OCI-LY7 (cell line): Measurements from ENCODE around the gene ZDHHC4. TPM values are rescaled to one million over a fixed set of nuclear protein-coding genes. Genes with fewer than 3 reads are reported as not detected.

Experiments used
- BruUV-seq: library from RNA; stranded (reverse); fragments of 400-500 nt; replicated peaks from 2 replicates; lab custom pipeline; 2021; lab: Mats Ljungman, UMichigan
- CTCF ChIA-PET: fragments of 300-600 bp; sonication (Branson Sonifier 250); formaldehyde crosslinking; loops from one replicate; lab custom pipeline; 2022; ENCODE audit warnings: antibody characterized with exemption; ENCODE audit not compliant: unreplicated experiment; lab: Charles Lee
- POLR2A ChIA-PET: fragments of 300-600 bp; sonication (Branson Sonifier 250); formaldehyde crosslinking; loops from one replicate; lab custom pipeline; 2022; ENCODE audit warnings: antibody characterized with exemption; lab: Charles Lee
- DNase-seq: peaks from one replicate; pipeline ENCODE4 v3.0.0-alpha.2; 2015; ENCODE audit warnings: low spot score
- H2AFZ ChIP-seq: fragments of 200-600 bp; sonication (generic), shearing (Covaris generic); 2 replicates; pipeline ENCODE4 v1.6.1; 2014; ENCODE audit warnings: mild to moderate bottlenecking, antibody characterized with exemption, low read length, moderate library complexity
- H3K27ac ChIP-seq: fragments of 200-600 bp; sonication (generic); 2 replicates; pipeline ENCODE4 v1.5.1; 2014; ENCODE audit warnings: mixed run types, low read depth, mild to moderate bottlenecking, moderate library complexity, low read length, inconsistent platforms; ENCODE audit not compliant: poor library complexity, severe bottlenecking
- H3K36me3 ChIP-seq: fragments of 200-600 bp; sonication (generic); 2 replicates; pipeline ENCODE4 v1.6.1; 2014; ENCODE audit warnings: mild to moderate bottlenecking, antibody characterized with exemption, low read length, moderate library complexity, mixed read lengths; ENCODE audit not compliant: insufficient read depth
- H3K4me1 ChIP-seq: fragments of 200-600 bp; sonication (generic); 2 replicates; pipeline ENCODE4 v1.5.1; 2014; ENCODE audit warnings: mild to moderate bottlenecking, low read length; ENCODE audit not compliant: insufficient read depth, poor library complexity, severe bottlenecking
- H3K4me2 ChIP-seq: fragments of 200-600 bp; sonication (generic); 2 replicates; pipeline ENCODE4 v1.6.1; 2014; ENCODE audit warnings: mild to moderate bottlenecking, low read length
- H3K4me3 ChIP-seq: fragments of 200-600 bp; sonication (generic); 2 replicates; pipeline ENCODE4 v1.5.1; 2014; ENCODE audit warnings: mild to moderate bottlenecking, low read depth, low read length; ENCODE audit not compliant: poor library complexity, severe bottlenecking
- H3K79me2 ChIP-seq: fragments of 200-600 bp; sonication (generic); 2 replicates; pipeline ENCODE4 v1.6.1; 2016; ENCODE audit warnings: low read depth, mild to moderate bottlenecking, low read length, moderate library complexity, mixed read lengths; ENCODE audit not compliant: insufficient read depth
- H3K9me2 ChIP-seq: fragments of 200-600 bp; sonication (generic); 2 replicates; pipeline ENCODE4 v1.6.1; 2016; ENCODE audit warnings: mild to moderate bottlenecking, low read length, mixed read lengths; ENCODE audit not compliant: insufficient read depth
- H3K9me3 ChIP-seq: fragments of 200-600 bp; sonication (generic); 2 replicates; pipeline ENCODE4 v1.6.1; 2014; ENCODE audit warnings: mild to moderate bottlenecking, mixed run types, low read length, mixed read lengths
- H4K20me1 ChIP-seq: fragments of 200-600 bp; sonication (generic); 2 replicates; pipeline ENCODE4 v1.6.1; 2014; ENCODE audit warnings: mild to moderate bottlenecking, antibody characterized with exemption, low read length, moderate library complexity, mixed read lengths; ENCODE audit not compliant: insufficient read depth
- CTCF ChIP-seq: fragments of 200-600 bp; sonication (generic); conservative IDR thresholded peaks from 2 replicates; pipeline ENCODE4 v1.5.1; 2014; ENCODE audit warnings: mild to moderate bottlenecking, antibody characterized with exemption, low read length, moderate library complexity, mixed read lengths
- EZH2phosphoT487 ChIP-seq: fragments of 200-600 bp; sonication (generic); IDR thresholded peaks from 2 replicates; pipeline ENCODE4 v1.6.1; 2018; ENCODE audit warnings: low read depth, borderline replicate concordance, mild to moderate bottlenecking, mixed run types, antibody characterized with exemption, low read length, moderate library complexity, mixed read lengths
- intact Hi-C: fragments of 100-400 bp; cut with micrococcal nuclease; formaldehyde crosslinking; loops from one replicate; pipeline ENCODE4 v1.10.0; 2022; ENCODE audit not compliant: unreplicated experiment
- total RNA-seq, 2 experiments: library from RNA; depleted of rRNA in 1 of 2; stranded (reverse); fragments of >200 nt in 1 of 2; shearing (Covaris generic) in 1 of 2; gene quantifications; 2 replicates each; pipeline ENCODE4 v1.2.3, GENCODE V29; 2014 to 2022

ZDHHC4 gene
- total RNA-seq, 2 experiments from 2014 or later = 76.4 to 92.7 TPM

DNA sequence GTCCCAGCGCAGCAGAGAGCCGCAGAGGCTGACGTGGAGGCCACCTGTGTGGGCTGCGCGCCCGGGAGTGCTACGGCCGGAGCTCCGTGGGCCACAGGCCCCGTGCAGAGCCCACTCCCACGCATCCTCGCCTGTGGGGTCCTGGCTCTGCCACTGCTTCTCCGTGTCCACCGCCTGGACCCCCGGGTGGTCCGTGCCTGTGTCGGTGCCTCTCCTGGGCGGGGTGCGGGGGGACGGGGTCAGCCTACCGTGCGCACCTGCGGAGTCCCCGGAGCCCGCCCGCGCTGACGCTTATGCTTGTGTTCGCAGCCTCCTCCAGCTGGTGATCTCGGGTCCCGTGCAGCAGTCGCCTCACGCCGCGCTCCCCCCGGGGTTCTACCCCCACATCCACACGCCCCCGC, 30.4 kb downstream of the ZDHHC4 start:
- no peak overlapping the region for H3K4me2 ChIP-seq
- no peaks in the 10 kb centered on the region for H3K9me3 ChIP-seq
- intact Hi-C loops = no loop called here
- H3K4me3 ChIP-seq = no peak overlapping the region
- no peaks in the 10 kb centered on the region for H3K4me1 ChIP-seq
- peaks cover 38% of the 10 kb centered on the region for H3K36me3 ChIP-seq
- ChIA-PET CTCF (no interaction called here), POLR2A (interaction anchor here (0.6 kb wide), 1 partner anchor 80 kb away, joined by 3 read pairs; no protein-coding TSS in a partner anchor)
- no peaks in the 10 kb centered on the region for H4K20me1 ChIP-seq
- no peak overlapping the region for H3K27ac ChIP-seq
- TF ChIP-seq EZH2phosphoT487 (no peak), CTCF (no peak)
- no peaks in the 10 kb centered on the region for H3K79me2 ChIP-seq
- no peak overlapping the region for H2AFZ ChIP-seq
- no peaks in the 10 kb centered on the region for H3K9me2 ChIP-seq
- no peak for DNase-seq
- BruUV-seq = no TSS peak

- Histone ChIP-seq H4K20me1 (no peaks in the 10 kb centered on the region), H3K9me3 (no peaks in the 10 kb centered on the region), H3K27ac (no peak overlapping the region), H3K4me3 (no peak overlapping the region), H3K79me2 (no peaks in the 10 kb centered on the region), H3K4me2 (no peak overlapping the region), H3K9me2 (no peaks in the 10 kb centered on the region), H2AFZ (no peak overlapping the region), H3K36me3 (peaks cover 34% of the 10 kb centered on the region), H3K4me1 (no peaks in the 10 kb centered on the region)
- intact Hi-C loops = no loop called here
- ChIA-PET POLR2A (interaction anchor here (0.6 to 1.2 kb wide), 2 partner anchors 33 to 346 kb away, joined by 3 to 5 read pairs; no protein-coding TSS in a partner anchor), CTCF (no interaction called here)
- no peak for TF ChIP-seq EZH2phosphoT487
- no peak for TF ChIP-seq CTCF
- no peak for DNase-seq
- no TSS peak for BruUV-seq
These were observed 30.8 kb downstream of the ZDHHC4 start for GRCh38 chr7:6608081-6608480.

GRCh38 chr7:6608794-6609193, 31.5 kb downstream of the ZDHHC4 start:
- TF ChIP-seq CTCF (no peak), EZH2phosphoT487 (no peak)
- Histone ChIP-seq H2AFZ (no peak overlapping the region), H3K4me1 (no peaks in the 10 kb centered on the region), H4K20me1 (no peaks in the 10 kb centered on the region), H3K36me3 (peaks cover 27% of the 10 kb centered on the region), H3K4me2 (no peak overlapping the region), H3K9me3 (no peaks in the 10 kb centered on the region), H3K9me2 (no peaks in the 10 kb centered on the region), H3K79me2 (no peaks in the 10 kb centered on the region), H3K27ac (no peak overlapping the region), H3K4me3 (no peak overlapping the region)
- CTCF ChIA-PET = no interaction called here
- POLR2A ChIA-PET = interaction anchor here (0.6 to 1.2 kb wide), 2 partner anchors 33 to 347 kb away, joined by 3 to 5 read pairs; no protein-coding TSS in a partner anchor
- DNase-seq = no peak
- intact Hi-C loops = no loop called here
- BruUV-seq = no TSS peak
